ENCODE measurements around the gene CILP2.

The CILP2 gene

GRCh38 chr19:19534556-19535265 lies 3.4 kb upstream of the CILP2 start:
- no peak for DNase-seq (ENCODE audit: low read depth, low spot score)
- in situ Hi-C loops (cut with HindIII; ENCODE audit: low sequenced_read_pairs): no loop called here
- no peak for TF ChIP-seq CTCF (IDR thresholded peaks at IDR 0.05; ENCODE audit: low read depth, low read length)
- H3K4me3 ChIP-seq (ENCODE audit: low read depth, low read length): no peak overlapping the region

DNA sequence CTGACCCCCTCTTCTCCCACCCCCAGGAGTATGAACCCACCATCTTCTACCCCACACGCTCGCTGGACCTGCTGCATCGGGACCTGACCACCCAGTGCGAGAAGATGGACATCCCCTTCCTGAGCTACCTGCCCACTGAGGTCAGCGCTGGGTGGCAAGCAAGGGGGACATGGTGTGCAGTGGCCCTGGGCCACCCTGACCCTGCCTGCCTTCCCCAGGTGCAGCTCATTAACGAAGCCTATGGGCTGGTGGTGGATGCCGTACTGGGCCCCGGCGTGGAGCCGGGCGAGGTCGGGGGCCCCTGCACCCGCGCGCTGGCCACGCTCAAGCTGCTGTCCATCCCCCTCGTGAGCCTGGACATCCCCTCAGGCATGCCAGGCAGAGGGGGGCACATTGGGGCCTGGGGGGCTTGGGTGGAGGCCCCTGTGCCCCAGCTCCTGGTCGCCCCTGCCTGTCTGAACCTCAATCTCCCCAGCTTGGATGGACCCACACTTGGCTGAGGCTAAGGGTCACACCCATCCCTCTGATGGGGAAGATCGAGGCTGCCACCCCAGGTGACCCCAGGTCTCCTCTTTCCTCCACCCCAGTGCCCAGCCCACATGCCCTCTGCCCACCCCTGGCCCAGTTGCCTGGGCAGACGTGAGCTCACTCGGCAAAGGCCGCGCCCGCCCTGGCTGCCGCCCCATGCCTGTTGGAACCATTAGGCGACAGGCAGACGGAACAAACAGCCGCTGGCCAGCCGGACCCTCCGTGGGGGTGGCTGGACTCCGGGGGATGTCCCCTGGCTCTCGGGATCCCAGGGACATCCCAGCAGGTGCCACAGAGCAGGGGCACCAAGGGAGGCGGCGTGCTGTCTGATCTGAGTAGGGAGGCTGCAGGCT lies 2.5 kb upstream of the CILP2 start:
- TF ChIP-seq CTCF (IDR thresholded peaks at IDR 0.05; ENCODE audit: low read depth, low read length): no peak
- in situ Hi-C loops (cut with HindIII; ENCODE audit: low sequenced_read_pairs): no loop called here
- no peak overlapping the region for H3K4me3 ChIP-seq (ENCODE audit: low read depth, low read length)
- no peak for DNase-seq (ENCODE audit: low read depth, low spot score)

- in situ Hi-C loops (cut with HindIII; ENCODE audit: low sequenced_read_pairs): no loop called here
- no peak for TF ChIP-seq CTCF (IDR thresholded peaks at IDR 0.05; ENCODE audit: low read depth, low read length)
- no peak for DNase-seq (ENCODE audit: low read depth, low spot score)
- H3K4me3 ChIP-seq (ENCODE audit: low read depth, low read length): no peak overlapping the region
Observed at GRCh38 chr19:19537075-19538048, 703 bp upstream of the CILP2 start.

- no peak overlapping the region for H3K4me3 ChIP-seq (ENCODE audit: low read depth, low read length)
- in situ Hi-C loops (cut with HindIII; ENCODE audit: low sequenced_read_pairs): no loop called here
Observed at GRCh38 chr19:19538785-19539166, 711 bp downstream of the CILP2 start.

DNA sequence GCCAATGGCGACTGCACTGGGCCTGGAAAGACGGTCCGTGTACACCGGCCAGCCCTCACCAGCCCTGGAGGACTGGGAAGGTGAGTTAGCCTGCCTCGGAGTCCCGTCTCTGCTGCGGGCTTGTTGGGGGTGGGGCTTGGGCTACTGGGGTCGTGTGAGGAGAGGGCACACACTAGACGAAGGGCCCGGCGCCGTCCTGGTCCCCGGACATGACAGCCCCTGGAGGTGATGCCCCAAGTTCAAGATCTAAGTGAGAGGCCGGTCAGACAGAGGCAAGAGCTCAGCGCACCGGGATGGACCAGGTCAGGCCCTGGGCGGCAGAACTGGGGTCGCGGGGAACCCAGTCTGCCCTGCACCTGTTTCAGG lies 1.6 kb downstream of the CILP2 start:
- no peak for TF ChIP-seq CTCF (IDR thresholded peaks at IDR 0.05; ENCODE audit: low read depth, low read length)
- in situ Hi-C loops (cut with HindIII; ENCODE audit: low sequenced_read_pairs): no loop called here
- DNase-seq (ENCODE audit: low read depth, low spot score): no peak
- no peak overlapping the region for H3K4me3 ChIP-seq (ENCODE audit: low read depth, low read length)

More at GRCh38 chr19:19538785-19539166, 711 bp downstream of the CILP2 start:
- no peak for TF ChIP-seq CTCF (IDR thresholded peaks at IDR 0.05; ENCODE audit: low read depth, low read length)
- DNase-seq (ENCODE audit: low read depth, low spot score): no peak
